ENCODE results near the gene AP2A2. TPM values are rescaled to one million over a fixed set of nuclear protein-coding genes. Genes with fewer than 3 reads are reported as not detected.
"Not testable (repeated sequence)": the region's sequence is repeated elsewhere in the genome, so short reads cannot be mapped to it uniquely, and the experiment has no call there.

The AP2A2 gene
- total RNA-seq, 1 donor from 2014 or later: 228 TPM

DNA sequence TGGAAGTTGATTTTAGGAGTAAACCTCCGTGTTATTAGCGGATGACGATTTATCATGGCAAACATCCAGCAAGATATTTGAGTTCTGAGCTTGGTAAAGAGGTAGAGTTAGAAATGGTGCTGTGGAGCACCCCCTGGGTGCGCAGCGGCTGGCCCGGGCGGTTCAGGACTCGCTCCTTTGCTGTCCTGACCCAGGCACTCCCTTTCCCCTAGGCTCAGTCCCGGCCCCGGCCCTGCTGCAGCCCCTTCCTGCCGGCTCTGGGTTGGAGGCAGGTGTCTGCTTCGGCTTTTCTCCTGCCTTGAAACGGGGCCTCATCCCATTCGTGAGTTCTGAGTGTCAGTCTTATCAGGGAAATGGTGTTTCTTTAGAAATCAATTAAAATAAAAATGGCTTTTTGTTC is 33.4 kb downstream of the AP2A2 start:
- Mint-ChIP-seq H3K9me3 (ENCODE audit: unreplicated experiment) (peaks cover 16% of the 10 kb centered on the region), H3K27me3 (ENCODE audit: unreplicated experiment) (peaks cover 13% of the 10 kb centered on the region), H3K4me3 (ENCODE audit: unreplicated experiment) (peak overlapping the region; percentile 25), H3K4me1 (ENCODE audit: low read depth, unreplicated experiment) (peaks cover 42% of the 10 kb centered on the region), H3K27ac (ENCODE audit: unreplicated experiment) (no peak overlapping the region), H3K36me3 (ENCODE audit: unreplicated experiment) (peaks cover 9% of the 10 kb centered on the region)
- TF ChIP-seq, protein P1, sequence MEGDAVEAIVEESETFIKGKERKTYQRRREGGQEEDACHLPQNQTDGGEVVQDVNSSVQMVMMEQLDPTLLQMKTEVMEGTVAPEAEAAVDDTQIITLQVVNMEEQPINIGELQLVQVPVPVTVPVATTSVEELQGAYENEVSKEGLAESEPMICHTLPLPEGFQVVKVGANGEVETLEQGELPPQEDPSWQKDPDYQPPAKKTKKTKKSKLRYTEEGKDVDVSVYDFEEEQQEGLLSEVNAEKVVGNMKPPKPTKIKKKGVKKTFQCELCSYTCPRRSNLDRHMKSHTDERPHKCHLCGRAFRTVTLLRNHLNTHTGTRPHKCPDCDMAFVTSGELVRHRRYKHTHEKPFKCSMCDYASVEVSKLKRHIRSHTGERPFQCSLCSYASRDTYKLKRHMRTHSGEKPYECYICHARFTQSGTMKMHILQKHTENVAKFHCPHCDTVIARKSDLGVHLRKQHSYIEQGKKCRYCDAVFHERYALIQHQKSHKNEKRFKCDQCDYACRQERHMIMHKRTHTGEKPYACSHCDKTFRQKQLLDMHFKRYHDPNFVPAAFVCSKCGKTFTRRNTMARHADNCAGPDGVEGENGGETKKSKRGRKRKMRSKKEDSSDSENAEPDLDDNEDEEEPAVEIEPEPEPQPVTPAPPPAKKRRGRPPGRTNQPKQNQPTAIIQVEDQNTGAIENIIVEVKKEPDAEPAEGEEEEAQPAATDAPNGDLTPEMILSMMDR (IDR thresholded peaks at IDR 0.05; ENCODE audit: partially characterized antibody, unreplicated experiment): no peak
- no peak for DNase-seq

DNA sequence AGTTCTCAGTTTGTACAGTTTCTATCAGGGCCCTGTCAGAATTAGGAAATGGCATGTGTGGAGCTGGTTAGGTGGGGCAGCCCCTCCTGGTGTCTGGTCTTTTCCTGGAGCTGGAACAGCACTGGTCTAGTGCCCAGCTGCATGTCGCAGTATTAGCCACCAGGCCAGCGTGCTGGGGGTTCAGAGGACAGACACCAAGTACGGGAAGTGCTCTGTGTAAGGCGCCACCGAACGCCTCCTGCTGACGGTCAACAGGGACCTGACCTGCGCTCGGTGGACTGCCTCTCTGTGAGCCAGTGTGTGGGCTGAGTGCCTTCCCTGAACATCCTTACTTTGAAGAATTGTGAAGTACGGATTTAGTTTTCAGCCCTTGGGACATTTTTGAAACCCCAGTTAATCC is 33.9 kb downstream of the AP2A2 start:
- peaks cover 10% of the 10 kb centered on the region for H3K27me3 Mint-ChIP-seq (ENCODE audit: unreplicated experiment)
- peaks cover 36% of the 10 kb centered on the region for H3K4me1 Mint-ChIP-seq (ENCODE audit: low read depth, unreplicated experiment)
- peaks cover 13% of the 10 kb centered on the region for H3K9me3 Mint-ChIP-seq (ENCODE audit: unreplicated experiment)
- peaks cover 15% of the 10 kb centered on the region for H3K36me3 Mint-ChIP-seq (ENCODE audit: unreplicated experiment)
- no peak overlapping the region for H3K27ac Mint-ChIP-seq (ENCODE audit: unreplicated experiment)
- no peak for DNase-seq
- TF ChIP-seq, protein P1 (IDR thresholded peaks at IDR 0.05; ENCODE audit: partially characterized antibody, unreplicated experiment): no peak
- H3K4me3 Mint-ChIP-seq (ENCODE audit: unreplicated experiment): no peak overlapping the region

DNA sequence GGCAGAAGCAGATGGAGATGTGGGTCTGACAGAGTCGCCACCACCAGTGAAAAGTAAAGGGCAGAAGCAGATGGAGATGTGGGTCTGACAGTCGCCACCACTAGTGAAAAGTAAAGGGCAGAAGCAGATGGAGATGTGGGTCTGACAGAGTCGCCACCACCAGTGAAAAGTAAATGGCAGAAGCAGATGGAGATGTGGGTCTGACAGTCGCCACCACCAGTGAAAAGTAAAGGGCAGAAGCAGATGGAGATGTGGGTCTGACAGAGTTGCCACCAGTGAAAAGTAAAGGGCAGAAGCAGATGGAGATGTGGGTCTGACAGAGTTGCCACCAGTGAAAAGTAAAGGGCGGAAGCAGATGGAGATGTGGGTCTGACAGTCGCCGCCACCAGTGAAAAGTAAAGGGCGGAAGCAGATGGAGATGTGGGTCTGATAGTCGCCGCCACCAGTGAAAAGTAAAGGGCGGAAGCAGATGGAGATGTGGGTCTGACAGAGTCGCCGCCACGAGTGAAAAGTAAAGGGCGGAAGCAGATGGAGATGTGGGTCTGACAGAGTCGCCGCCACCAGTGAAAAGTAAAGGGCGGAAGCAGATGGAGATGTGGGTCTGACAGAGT is 35.7 kb downstream of the AP2A2 start:
- Mint-ChIP-seq H3K4me1 (ENCODE audit: low read depth, unreplicated experiment) (peaks cover 25% of the 10 kb centered on the region), H3K27ac (ENCODE audit: unreplicated experiment) (peak overlapping the region; percentile 60), H3K36me3 (ENCODE audit: unreplicated experiment) (peaks cover 21% of the 10 kb centered on the region), H3K9me3 (ENCODE audit: unreplicated experiment) (peaks cover 12% of the 10 kb centered on the region)
- not testable (repeated sequence) for H3K27me3 Mint-ChIP-seq (ENCODE audit: unreplicated experiment); H3K4me3 Mint-ChIP-seq (ENCODE audit: unreplicated experiment); DNase-seq

DNA sequence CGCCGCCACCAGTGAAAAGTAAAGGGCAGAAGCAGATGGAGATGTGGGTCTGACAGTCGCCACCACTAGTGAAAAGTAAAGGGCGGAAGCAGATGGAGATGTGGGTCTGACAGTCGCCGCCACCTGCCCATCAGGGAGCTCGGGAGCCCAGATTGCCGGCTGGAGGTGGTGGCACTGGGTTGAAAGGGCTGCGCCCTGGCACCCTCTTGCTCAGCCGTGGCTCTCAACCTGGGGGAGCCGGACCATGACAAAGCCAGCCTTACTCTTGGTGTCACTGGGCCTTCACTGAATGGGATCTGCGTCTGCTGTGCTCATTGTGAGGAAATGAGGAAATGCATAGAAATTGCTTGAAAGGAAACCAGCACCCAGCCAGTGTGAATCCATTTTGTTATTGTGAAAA is 36.3 kb downstream of the AP2A2 start:
- peaks cover 12% of the 10 kb centered on the region for H3K9me3 Mint-ChIP-seq (ENCODE audit: unreplicated experiment)
- peaks cover 23% of the 10 kb centered on the region for H3K4me1 Mint-ChIP-seq (ENCODE audit: low read depth, unreplicated experiment)
- H3K36me3 Mint-ChIP-seq (ENCODE audit: unreplicated experiment): peaks cover 21% of the 10 kb centered on the region
- TF ChIP-seq, protein P1 (IDR thresholded peaks at IDR 0.05; ENCODE audit: partially characterized antibody, unreplicated experiment): no peak
- no peak for DNase-seq
- peak overlapping the region; percentile 43 for H3K27ac Mint-ChIP-seq (ENCODE audit: unreplicated experiment)
- no peak overlapping the region for H3K4me3 Mint-ChIP-seq (ENCODE audit: unreplicated experiment)
- peaks cover 5% of the 10 kb centered on the region for H3K27me3 Mint-ChIP-seq (ENCODE audit: unreplicated experiment)

- TF ChIP-seq, protein P1 (IDR thresholded peaks at IDR 0.05; ENCODE audit: partially characterized antibody, unreplicated experiment): no peak
- Mint-ChIP-seq H3K4me3 (ENCODE audit: unreplicated experiment) (no peak overlapping the region), H3K27me3 (ENCODE audit: unreplicated experiment) (peaks cover 5% of the 10 kb centered on the region), H3K27ac (ENCODE audit: unreplicated experiment) (peak overlapping the region; percentile 24), H3K4me1 (ENCODE audit: low read depth, unreplicated experiment) (peaks cover 16% of the 10 kb centered on the region), H3K36me3 (ENCODE audit: unreplicated experiment) (peaks cover 21% of the 10 kb centered on the region), H3K9me3 (ENCODE audit: unreplicated experiment) (peaks cover 10% of the 10 kb centered on the region)
- DNase-seq: no peak
These were observed 37.0 kb downstream of the AP2A2 start for GRCh38 chr11:962688-963087.

Data from glutamatergic neuron (in vitro differentiated cells).